ENCODE data around the gene LRFN3.

Gene LRFN3

DNA sequence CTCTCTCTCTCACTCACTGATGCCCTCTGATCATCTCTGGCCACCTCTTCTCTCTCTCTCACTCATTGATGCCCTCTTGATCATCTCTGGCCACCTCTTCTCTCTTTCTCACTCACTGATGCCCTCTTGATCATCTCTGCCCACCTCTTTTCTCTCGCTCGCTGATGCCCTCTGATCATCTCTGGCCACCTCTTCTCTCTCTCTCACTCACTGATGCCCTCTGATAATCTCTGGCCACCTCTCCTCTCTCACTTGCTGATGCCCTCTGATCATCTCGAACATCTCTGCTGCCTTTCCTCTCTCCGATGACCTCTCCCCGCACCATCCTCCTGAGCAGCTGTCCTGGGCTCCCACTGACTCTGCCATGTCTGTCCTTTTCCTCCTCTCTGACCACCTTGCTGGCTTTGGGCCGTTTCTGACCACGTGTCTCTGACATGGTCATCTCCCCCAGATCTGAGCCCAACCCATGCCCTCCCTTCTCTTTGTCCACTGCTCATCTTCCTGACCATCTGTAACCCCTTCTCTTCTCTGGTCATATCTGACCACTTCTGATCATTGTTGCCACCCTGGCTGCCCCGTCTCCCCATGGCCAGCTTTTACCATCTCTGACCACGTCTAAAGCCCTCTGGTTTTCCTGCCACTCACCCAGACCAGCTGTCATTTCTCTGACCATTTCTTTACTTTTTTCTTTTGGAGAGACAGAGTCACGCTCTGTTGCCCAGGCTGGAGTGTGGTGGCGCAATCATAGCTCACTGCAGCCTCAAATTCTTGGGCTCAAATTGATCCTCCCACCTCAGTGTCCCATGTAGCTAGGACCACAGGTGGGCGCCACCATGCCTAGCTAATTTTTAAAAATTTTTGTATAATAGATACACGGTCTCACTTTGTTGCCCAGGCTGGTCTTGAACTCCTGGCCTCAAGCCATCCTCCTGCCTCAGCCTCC lies 2.4 kb downstream of the LRFN3 start:
- Histone ChIP-seq H2AFZ (ENCODE audit: low read length) (no peak overlapping the region), H3K4me2 (ENCODE audit: low read depth, low read length) (peak overlapping the region; percentile 79; the same call in 1 of the 2 replicates), H3K79me2 (ENCODE audit: low read length) (no peaks in the 10 kb centered on the region), H3K36me3 (replicated peaks; ENCODE audit: insufficient read depth, low read length) (no peaks in the 10 kb centered on the region), H3K9me3 (replicated peaks; ENCODE audit: insufficient read depth, low read length) (no peaks in the 10 kb centered on the region), H3K9me2 (replicated peaks; ENCODE audit: insufficient read depth, low read length) (no peaks in the 10 kb centered on the region), H4K20me1 (ENCODE audit: insufficient read depth, low read length) (no peaks in the 10 kb centered on the region), H3K27ac (ENCODE audit: low read length) (no peak overlapping the region), H3F3A (ENCODE audit: insufficient read depth, low read length) (no peaks in the 10 kb centered on the region), H3K9ac (ENCODE audit: low read length) (no peak overlapping the region), H3K27me3 (replicated peaks; ENCODE audit: insufficient read depth, low read length) (no peaks in the 10 kb centered on the region), H3K4me1 (ENCODE audit: low read length) (peaks cover 4% of the 10 kb centered on the region; the same call in 1 of the 2 replicates), H3K4me3 (ENCODE audit: low read length) (no peak overlapping the region)
- no peak for DNase-seq
- TF ChIP-seq EZH2 (optimal IDR thresholded peaks at IDR 0.05; ENCODE audit: low read depth, low read length) (no peak), EZH2phosphoT487 (IDR thresholded peaks at IDR 0.05; ENCODE audit: low read length) (no peak)
- TF ChIP-seq, protein P1, sequence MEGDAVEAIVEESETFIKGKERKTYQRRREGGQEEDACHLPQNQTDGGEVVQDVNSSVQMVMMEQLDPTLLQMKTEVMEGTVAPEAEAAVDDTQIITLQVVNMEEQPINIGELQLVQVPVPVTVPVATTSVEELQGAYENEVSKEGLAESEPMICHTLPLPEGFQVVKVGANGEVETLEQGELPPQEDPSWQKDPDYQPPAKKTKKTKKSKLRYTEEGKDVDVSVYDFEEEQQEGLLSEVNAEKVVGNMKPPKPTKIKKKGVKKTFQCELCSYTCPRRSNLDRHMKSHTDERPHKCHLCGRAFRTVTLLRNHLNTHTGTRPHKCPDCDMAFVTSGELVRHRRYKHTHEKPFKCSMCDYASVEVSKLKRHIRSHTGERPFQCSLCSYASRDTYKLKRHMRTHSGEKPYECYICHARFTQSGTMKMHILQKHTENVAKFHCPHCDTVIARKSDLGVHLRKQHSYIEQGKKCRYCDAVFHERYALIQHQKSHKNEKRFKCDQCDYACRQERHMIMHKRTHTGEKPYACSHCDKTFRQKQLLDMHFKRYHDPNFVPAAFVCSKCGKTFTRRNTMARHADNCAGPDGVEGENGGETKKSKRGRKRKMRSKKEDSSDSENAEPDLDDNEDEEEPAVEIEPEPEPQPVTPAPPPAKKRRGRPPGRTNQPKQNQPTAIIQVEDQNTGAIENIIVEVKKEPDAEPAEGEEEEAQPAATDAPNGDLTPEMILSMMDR (IDR thresholded peaks at IDR 0.05; ENCODE audit: low read length) = no peak

DNA sequence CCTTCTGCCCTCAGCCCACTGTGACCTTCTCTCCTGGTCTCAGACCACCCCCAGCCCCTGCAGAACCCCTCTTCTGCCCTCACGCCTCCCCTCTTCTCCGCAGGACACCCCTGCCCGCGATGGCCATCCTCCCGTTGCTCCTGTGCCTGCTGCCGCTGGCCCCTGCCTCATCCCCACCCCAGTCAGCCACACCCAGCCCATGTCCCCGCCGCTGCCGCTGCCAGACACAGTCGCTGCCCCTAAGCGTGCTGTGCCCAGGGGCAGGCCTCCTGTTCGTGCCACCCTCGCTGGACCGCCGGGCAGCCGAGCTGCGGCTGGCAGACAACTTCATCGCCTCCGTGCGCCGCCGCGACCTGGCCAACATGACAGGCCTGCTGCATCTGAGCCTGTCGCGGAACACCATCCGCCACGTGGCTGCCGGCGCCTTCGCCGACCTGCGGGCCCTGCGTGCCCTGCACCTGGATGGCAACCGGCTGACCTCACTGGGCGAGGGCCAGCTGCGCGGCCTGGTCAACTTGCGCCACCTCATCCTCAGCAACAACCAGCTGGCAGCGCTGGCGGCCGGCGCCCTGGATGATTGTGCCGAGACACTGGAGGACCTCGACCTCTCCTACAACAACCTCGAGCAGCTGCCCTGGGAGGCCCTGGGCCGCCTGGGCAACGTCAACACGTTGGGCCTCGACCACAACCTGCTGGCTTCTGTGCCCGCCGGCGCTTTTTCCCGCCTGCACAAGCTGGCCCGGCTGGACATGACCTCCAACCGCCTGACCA lies 3.3 kb downstream of the LRFN3 start:
- H3K27me3 ChIP-seq (replicated peaks; ENCODE audit: insufficient read depth, low read length) = no peaks in the 10 kb centered on the region

DNA sequence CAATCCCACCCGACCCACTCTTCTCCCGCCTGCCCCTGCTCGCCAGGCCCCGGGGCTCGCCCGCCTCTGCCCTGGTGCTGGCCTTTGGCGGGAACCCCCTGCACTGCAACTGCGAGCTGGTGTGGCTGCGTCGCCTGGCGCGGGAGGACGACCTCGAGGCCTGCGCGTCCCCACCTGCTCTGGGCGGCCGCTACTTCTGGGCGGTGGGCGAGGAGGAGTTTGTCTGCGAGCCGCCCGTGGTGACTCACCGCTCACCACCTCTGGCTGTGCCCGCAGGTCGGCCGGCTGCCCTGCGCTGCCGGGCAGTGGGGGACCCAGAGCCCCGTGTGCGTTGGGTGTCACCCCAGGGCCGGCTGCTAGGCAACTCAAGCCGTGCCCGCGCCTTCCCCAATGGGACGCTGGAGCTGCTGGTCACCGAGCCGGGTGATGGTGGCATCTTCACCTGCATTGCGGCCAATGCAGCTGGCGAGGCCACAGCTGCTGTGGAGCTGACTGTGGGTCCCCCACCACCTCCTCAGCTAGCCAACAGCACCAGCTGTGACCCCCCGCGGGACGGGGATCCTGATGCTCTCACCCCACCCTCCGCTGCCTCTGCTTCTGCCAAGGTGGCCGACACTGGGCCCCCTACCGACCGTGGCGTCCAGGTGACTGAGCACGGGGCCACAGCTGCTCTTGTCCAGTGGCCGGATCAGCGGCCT lies 4.1 kb downstream of the LRFN3 start:
- H3K4me2 ChIP-seq (ENCODE audit: low read depth, low read length) = no peak overlapping the region
- TF ChIP-seq EZH2phosphoT487 (IDR thresholded peaks at IDR 0.05; ENCODE audit: low read length) (no peak), EZH2 (optimal IDR thresholded peaks at IDR 0.05; ENCODE audit: low read depth, low read length) (no peak)
- TF ChIP-seq, protein P1 (IDR thresholded peaks at IDR 0.05; ENCODE audit: low read length) = no peak
- no peaks in the 10 kb centered on the region for H3K27me3 ChIP-seq (replicated peaks; ENCODE audit: insufficient read depth, low read length)
- H3K36me3 ChIP-seq (replicated peaks; ENCODE audit: insufficient read depth, low read length) = no peaks in the 10 kb centered on the region
- no peaks in the 10 kb centered on the region for H3K79me2 ChIP-seq (ENCODE audit: low read length)
- no peak overlapping the region for H2AFZ ChIP-seq (ENCODE audit: low read length)
- no peak overlapping the region for H3K4me3 ChIP-seq (ENCODE audit: low read length)
- H3F3A ChIP-seq (ENCODE audit: insufficient read depth, low read length) = no peaks in the 10 kb centered on the region
- H3K27ac ChIP-seq (ENCODE audit: low read length) = no peak overlapping the region
- H3K9me3 ChIP-seq (replicated peaks; ENCODE audit: insufficient read depth, low read length) = no peaks in the 10 kb centered on the region
- H3K4me1 ChIP-seq (ENCODE audit: low read length) = peaks cover 4% of the 10 kb centered on the region; the same call in 1 of the 2 replicates
- no peaks in the 10 kb centered on the region for H4K20me1 ChIP-seq (ENCODE audit: insufficient read depth, low read length)
- DNase-seq = no peak
- H3K9me2 ChIP-seq (replicated peaks; ENCODE audit: insufficient read depth, low read length) = no peaks in the 10 kb centered on the region
- H3K9ac ChIP-seq (ENCODE audit: low read length) = no peak overlapping the region

More for the DNA sequence above, 3.3 kb downstream of the LRFN3 start:
- H3K9ac ChIP-seq (ENCODE audit: low read length) = no peak overlapping the region
- no peak for DNase-seq
- no peak overlapping the region for H3K4me3 ChIP-seq (ENCODE audit: low read length)
- no peak overlapping the region for H2AFZ ChIP-seq (ENCODE audit: low read length)
- no peaks in the 10 kb centered on the region for H3K36me3 ChIP-seq (replicated peaks; ENCODE audit: insufficient read depth, low read length)
- no peak overlapping the region for H3K4me2 ChIP-seq (ENCODE audit: low read depth, low read length)
- peaks cover 4% of the 10 kb centered on the region; the same call in 1 of the 2 replicates for H3K4me1 ChIP-seq (ENCODE audit: low read length)
- H3K9me2 ChIP-seq (replicated peaks; ENCODE audit: insufficient read depth, low read length) = no peaks in the 10 kb centered on the region
- no peaks in the 10 kb centered on the region for H3F3A ChIP-seq (ENCODE audit: insufficient read depth, low read length)
- H3K9me3 ChIP-seq (replicated peaks; ENCODE audit: insufficient read depth, low read length) = no peaks in the 10 kb centered on the region
- H3K27ac ChIP-seq (ENCODE audit: low read length) = no peak overlapping the region
- no peaks in the 10 kb centered on the region for H4K20me1 ChIP-seq (ENCODE audit: insufficient read depth, low read length)
- no peak for TF ChIP-seq EZH2 (optimal IDR thresholded peaks at IDR 0.05; ENCODE audit: low read depth, low read length)
- TF ChIP-seq EZH2phosphoT487 (IDR thresholded peaks at IDR 0.05; ENCODE audit: low read length) = no peak
- TF ChIP-seq, protein P1 (IDR thresholded peaks at IDR 0.05; ENCODE audit: low read length) = no peak
- H3K79me2 ChIP-seq (ENCODE audit: low read length) = no peaks in the 10 kb centered on the region
